GM13976 (cell line): Measurements from ENCODE around the gene PDE3B.

Experiments
- DNase-seq: peaks from one replicate; pipeline ENCODE4 v3.0.0; 2012; ENCODE audit warnings: low spot score
- CTCF ChIP-seq: IDR thresholded peaks from 2 replicates; pipeline ENCODE4 v1.5.1; 2012; ENCODE audit warnings: borderline replicate concordance, mild to moderate bottlenecking; ENCODE audit not compliant: insufficient read depth; ENCODE audit errors: extremely low read depth, missing control alignments, control extremely low read depth
- in situ Hi-C: fragments of 300-500 bp; cut with MboI; formaldehyde crosslinking; loops from one replicate; pipeline ENCODE4 v1.12.0; 2022; ENCODE audit warnings: low sequenced_read_pairs, mixed read lengths, inconsistent platforms; ENCODE audit not compliant: unreplicated experiment

The PDE3B gene

DNA sequence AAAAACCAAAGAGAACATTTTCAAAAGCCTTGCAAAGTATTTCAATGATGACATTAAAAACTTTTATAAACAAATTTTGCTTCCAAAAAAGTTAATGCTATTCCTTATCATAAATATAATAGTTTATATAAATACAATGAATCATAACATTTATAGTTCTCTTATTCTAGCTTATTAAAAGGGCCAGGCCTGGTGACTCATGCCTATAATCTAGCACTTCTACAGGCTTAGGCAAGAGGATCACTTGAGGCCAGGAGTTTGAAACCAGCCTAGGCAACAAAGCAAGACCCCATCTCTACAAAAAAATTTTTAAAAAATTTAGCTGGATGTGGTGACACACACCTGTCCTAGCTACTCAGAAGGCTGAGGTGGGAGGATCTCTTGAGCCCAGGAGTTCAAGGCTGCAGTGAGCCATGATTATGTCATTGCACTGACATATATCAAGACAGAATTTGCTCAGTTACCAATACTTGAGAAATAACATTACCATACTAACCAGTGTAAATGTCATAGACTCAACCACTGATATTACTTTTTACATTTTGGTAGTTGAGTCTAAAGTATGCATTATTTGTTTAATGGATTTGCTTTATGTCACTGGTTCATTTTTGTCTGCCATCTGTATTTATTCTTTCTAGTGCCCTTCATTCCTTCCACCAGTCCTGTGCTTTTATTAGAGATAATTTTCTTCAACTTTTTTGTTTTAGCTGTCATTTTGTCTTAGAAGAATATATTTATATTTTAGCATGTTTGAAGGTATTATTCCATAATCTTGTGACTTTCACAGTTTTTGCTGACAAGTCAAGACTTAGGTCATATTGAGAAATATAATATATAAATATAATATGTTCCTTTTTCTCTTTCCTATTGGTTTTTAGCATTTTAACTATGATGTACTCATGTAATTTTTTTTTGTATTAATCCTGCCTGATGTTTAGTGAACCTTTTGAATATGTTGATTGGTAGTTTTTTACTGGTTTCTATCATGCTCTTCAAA, 192.2 kb downstream of the PDE3B start:
- no peak for DNase-seq
- in situ Hi-C loops: no loop called here
- no peak for TF ChIP-seq CTCF

- in situ Hi-C loops: no loop called here
Measured at GRCh38 chr11:14842002-14842401, 198.4 kb downstream of the PDE3B start.

DNA sequence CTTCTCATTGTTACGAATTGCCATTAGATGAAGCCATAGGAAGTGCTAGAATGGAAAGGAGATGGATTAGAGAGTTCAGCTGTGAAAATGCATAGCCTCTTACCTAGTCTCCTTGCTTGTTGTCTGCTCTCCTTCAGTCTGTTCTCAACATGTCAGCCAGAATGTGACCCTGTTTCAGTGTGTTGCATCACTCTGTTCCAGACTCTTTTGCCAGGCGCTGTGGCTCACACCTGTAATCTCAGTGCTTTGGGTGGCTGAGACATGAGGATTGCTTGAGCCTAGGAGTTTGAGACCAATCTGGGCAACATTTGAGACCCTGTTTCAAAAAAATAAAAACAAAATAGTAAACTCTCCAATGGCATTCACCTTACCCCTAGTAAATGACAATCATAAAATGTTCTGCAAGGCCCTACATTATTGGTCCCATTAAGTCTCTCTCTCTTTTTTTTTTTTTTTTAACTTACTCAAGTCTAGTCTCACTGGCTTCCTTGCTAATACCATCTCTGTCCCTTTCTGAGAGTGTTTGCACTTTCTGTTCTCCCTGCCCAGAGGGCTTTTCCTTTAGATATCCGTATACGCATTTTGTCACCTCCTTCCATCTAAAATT, 209.1 kb downstream of the PDE3B start:
- TF ChIP-seq CTCF: no peak
- no peak for DNase-seq
- in situ Hi-C loops: no loop called here

More at GRCh38 chr11:14842002-14842401, 198.4 kb downstream of the PDE3B start:
- no peak for TF ChIP-seq CTCF
- DNase-seq: no peak

DNA sequence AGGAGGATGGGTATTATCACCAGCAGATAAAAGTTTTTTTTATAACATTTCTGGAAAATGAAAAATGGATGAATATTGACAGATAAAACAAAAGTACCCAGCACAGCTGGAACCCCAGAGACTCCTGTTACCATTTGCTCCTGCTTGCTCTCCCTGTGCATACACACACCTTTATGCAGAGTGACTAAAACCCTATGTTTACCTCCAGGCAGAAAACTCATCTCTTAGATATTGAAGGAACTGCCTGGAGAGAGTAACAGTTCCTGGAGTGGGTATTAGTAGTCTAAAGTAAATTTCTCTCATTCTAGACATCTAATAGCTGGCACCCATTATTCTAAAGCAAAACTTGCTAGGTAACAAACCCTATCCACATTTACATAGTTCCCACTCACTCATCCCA, 210.5 kb downstream of the PDE3B start:
- no peak for DNase-seq
- TF ChIP-seq CTCF: no peak
- in situ Hi-C loops: no loop called here

DNA sequence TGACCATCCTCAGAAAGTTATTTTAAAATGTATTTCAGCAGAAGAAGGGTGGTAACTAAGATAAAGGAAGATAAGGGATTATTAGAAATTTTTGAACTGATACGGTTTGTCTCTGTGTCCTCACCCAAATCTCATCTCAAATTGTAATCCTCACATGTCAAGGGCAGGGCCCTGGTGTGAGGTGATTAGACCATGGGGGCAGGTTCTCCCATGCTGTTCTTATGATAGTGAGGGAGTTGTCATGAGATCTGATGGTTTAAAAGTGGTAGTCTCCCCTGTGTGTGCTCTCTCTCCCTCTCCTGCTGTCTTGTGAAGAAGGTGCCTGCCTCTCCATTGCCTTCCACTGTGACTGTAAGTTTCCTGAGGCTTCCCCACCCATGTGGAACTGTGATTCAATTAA, 212.3 kb downstream of the PDE3B start:
- in situ Hi-C loops: no loop called here
- no peak for DNase-seq
- no peak for TF ChIP-seq CTCF

- DNase-seq: no peak
- TF ChIP-seq CTCF: no peak
- in situ Hi-C loops: no loop called here
Measured at GRCh38 chr11:14857621-14858020, 214.0 kb downstream of the PDE3B start.
